GM21529 (cell line): Measurements from ENCODE around the gene ASCC2.
"Not testable (repeated sequence)": the region's sequence is repeated elsewhere in the genome, so short reads cannot be mapped to it uniquely, and the experiment has no call there.

Source experiments
- ATAC-seq: cut with Tn5 transposase; IDR thresholded peaks from one replicate; pipeline ENCODE4 v1.9.1; 2021; ENCODE audit not compliant: unreplicated experiment

ASCC2 gene

GRCh38 chr22:29856496-29856895 is 18.4 kb upstream of the ASCC2 start:
- ATAC-seq, result no peak

GRCh38 chr22:29855611-29856181 is 17.6 kb upstream of the ASCC2 start:
- no peak for ATAC-seq

- no peak for ATAC-seq
Measured at GRCh38 chr22:29854432-29854831, 16.4 kb upstream of the ASCC2 start.

GRCh38 chr22:29848111-29848510 is 10.0 kb upstream of the ASCC2 start:
- ATAC-seq, result no peak

GRCh38 chr22:29846290-29846689 is 8.2 kb upstream of the ASCC2 start:
- ATAC-seq, result no peak

DNA sequence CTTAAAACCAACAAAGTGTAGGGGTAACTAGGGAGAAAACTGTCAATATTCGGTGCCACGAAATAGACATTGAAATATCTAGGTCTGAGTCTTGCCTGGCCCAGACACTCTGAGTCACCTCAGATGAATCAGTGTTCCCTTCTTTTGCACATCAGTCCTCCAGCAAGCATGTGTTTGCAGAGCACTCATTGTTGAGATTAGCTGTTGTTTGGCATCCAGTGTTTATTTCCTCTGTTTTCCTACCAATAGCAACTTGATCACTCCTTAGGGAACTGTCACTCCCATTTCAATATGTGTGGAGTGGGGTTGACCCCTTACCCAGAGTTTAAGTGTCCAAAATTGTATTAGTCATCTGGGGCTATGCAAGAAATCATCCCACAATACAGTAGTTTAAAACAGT is 4.7 kb upstream of the ASCC2 start:
- no peak for ATAC-seq

DNA sequence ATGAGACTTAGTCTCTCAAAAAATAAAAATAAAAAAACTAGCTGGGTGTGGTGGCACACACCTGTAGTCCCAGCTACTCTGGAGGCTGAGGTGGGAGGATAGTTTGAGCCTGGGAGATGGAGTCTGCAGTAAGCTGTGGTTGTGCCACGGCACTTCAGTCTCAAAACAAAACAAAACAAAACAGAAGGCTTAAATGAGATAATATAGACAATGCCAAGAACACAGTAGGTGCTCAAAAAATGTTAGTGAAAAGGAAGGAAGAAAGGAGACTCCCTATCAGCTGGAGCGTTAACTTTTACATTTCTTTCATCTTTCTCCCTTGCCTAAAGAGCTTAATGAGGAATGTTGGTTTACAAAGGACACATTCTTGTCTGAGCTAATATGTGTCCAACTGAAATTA is 4.1 kb upstream of the ASCC2 start:
- ATAC-seq, result no peak

DNA sequence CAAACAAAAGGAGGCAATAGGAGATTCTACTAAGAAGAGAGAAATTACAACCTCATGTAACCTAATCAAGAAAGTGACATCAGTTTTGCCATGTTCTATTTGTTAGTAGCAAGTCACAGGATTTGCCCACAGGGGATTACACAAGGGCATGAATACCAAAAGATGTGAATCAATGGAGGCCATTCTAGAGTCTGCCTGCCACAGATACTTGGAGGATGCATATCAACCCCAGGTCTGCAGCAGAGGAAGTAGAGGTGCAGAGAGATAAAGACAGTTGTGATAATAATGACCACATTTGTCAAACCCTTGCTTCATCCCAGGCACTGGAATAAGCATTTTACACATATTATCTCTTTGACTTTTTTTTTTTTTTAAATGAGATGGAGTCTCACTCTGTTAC is 2.4 kb upstream of the ASCC2 start:
- no peak for ATAC-seq

DNA sequence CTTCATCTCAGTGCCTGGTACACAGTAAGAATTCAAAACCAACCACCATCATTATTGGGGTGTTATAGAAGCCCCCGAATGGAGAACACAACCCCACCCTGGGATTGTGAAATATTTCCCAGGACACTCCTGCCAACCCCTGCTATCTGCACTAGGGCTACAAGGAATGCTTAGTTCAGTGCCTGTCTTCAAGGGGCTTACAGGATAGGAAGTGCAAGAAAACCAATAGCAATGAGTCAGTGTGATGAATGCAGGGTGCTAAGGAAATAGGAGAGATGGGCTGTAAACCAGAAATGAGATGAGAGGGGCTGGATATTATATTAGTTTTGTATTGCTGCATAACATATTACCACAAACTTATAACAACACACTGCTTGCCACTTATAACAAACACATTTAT is 965 bp upstream of the ASCC2 start:
- no peak for ATAC-seq

DNA sequence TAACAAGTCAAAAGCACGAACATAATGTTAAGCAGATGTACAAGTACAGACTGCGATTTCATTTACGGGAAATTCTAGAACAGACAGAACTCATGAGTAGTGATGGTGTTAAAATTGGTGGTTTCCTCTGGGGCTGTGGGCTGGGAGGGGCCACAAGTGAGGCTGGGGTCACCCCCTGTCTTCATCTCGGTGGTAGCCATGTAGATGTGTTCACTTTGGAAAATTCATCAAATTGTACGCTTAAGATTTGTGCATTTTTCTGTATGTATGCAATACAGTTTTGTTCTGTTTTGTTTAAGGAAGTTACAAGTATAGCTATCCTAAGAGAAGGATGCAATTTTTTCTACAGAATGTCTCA is 504 bp upstream of the ASCC2 start:
- ATAC-seq, result peak; percentile 14

DNA sequence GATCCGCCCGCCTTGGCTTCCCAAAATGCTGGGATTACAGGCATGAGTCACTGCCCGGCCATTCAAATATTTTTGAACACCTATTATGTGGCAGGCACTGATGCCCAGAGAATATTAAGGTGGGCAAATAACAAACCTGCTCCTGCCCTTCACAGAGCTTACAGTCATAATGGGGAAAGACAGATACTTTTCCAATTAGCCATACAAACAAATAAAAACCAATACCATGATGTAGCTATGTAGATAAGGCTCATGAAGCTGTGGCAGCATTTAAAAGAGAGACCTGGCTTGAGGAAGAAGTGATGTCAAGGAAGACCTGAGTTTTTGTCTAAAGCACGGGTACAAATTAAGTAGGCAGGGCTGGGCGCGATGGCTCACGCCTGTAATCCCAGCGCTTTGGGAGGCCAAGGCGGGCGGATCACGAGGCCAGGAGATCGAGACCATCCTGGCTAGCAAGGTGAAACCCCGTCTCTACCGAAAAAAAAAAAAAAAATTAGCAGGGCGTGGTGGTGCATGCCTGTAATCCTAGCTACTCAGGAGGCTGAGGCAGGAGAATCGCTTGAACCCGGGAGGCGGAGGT is 1.2 kb downstream of the ASCC2 start:
- not testable (repeated sequence) for ATAC-seq

- no peak for ATAC-seq
Measured at GRCh38 chr22:29834046-29834445, 4.0 kb downstream of the ASCC2 start.

DNA sequence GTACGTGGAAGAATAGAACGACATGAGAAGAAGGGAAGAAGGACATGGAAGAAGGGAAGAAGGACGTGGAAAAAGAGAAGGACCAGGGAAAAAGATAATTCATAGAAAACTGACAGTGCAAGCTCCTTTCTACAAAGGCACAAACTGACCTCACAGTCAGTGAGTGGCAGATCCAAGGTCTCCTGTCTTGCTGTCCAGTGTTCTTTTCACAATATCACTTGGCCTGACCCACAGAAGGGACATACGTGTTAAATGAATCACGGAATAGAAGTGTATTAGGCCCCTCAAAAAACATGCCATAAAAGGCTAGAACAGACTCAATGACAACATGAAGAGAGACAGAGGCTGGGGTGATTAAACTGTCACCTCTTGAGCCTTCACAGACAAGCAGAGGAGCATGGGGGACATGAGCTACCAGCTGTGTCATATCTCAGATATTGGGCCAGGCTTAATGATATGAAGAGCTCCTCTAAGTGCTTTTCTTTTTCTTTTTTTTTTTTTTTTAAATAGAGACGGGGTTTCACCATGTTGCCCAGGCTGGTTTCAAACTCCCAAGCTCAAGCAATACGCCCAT is 4.6 kb downstream of the ASCC2 start:
- ATAC-seq, result no peak

GRCh38 chr22:29831958-29832357 is 6.1 kb downstream of the ASCC2 start:
- no peak for ATAC-seq

GRCh38 chr22:29831186-29831921 is 6.7 kb downstream of the ASCC2 start:
- no peak for ATAC-seq

GRCh38 chr22:29830585-29830984 is 7.5 kb downstream of the ASCC2 start:
- no peak for ATAC-seq

GRCh38 chr22:29827726-29828125 is 10.3 kb downstream of the ASCC2 start:
- ATAC-seq, result not testable (repeated sequence)

GRCh38 chr22:29827091-29827490 is 11.0 kb downstream of the ASCC2 start:
- ATAC-seq, result no peak

- no peak for ATAC-seq
Measured at GRCh38 chr22:29825578-29825977, 12.5 kb downstream of the ASCC2 start.

DNA sequence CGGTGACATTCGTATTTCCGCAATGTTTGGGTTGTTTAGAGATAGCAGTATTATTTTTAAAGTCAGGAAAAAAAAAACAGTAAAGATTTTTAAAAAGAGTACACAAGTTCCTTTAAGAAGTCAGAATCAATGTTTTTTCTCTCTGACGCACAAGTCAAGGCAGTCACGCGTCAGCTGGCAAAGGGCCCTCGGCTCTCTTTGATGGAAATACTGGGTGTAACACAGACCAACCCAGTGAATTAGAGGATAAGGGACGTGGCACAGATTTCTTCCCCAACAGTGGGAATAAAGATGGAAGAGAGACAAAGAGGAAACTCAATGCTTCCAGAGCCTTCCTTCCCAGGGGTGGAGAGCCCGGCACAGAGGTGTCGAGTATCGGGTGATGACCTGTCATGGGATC is 13.4 kb downstream of the ASCC2 start:
- no peak for ATAC-seq

- peak; percentile 86 for ATAC-seq
Measured at GRCh38 chr22:29821291-29822016, 16.6 kb downstream of the ASCC2 start.

DNA sequence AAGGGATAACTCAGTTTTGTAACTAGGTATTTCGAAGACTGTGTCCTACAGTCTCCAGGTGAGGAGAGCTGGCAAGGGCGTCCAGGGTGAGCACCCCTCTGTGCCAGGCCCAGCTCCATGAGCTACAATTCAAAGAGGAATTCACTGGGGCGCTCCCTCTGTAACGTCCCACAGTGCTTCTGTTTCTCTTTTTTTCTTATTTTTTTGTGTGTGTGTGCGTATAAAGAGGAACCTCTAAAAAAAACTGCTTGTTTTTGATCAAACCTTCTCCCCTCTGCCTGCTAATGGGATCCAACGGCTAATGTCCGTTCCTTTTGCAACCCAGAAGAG is 17.1 kb downstream of the ASCC2 start:
- no peak for ATAC-seq
